NCI-H82 treated with DMSO at 0.1 percent for 48 hours (cell line): ENCODE measurements around the gene DAPK1.
A peak's percentile ranks its signal among the peaks of the same experiment; 100 is the strongest.

ENCODE experiments used
- DNase-seq: peaks from one replicate; lab custom pipeline; 2025; ENCODE audit not compliant: unreplicated experiment; lab: John Stamatoyannopoulos, UW

Gene DAPK1

GRCh38 chr9:87663556-87663955 lies 165.9 kb downstream of the DAPK1 start:
- DNase-seq = no peak

- no peak for DNase-seq
Measured at GRCh38 chr9:87664153-87665060, 166.7 kb downstream of the DAPK1 start.

GRCh38 chr9:87665505-87665904 lies 167.8 kb downstream of the DAPK1 start:
- DNase-seq = no peak

- DNase-seq = no peak
Measured at GRCh38 chr9:87667164-87667738, 169.6 kb downstream of the DAPK1 start.

- no peak for DNase-seq
Measured at GRCh38 chr9:87668222-87668621, 170.6 kb downstream of the DAPK1 start.

- DNase-seq = no peak
Measured at GRCh38 chr9:87668722-87669121, 171.1 kb downstream of the DAPK1 start.

GRCh38 chr9:87670572-87671264 lies 173.1 kb downstream of the DAPK1 start:
- DNase-seq = no peak

GRCh38 chr9:87671478-87671877 lies 173.8 kb downstream of the DAPK1 start:
- no peak for DNase-seq

GRCh38 chr9:87671925-87672324 lies 174.3 kb downstream of the DAPK1 start:
- DNase-seq = no peak

GRCh38 chr9:87672586-87672985 lies 174.9 kb downstream of the DAPK1 start:
- no peak for DNase-seq

- no peak for DNase-seq
Measured at GRCh38 chr9:87673446-87674120, 175.9 kb downstream of the DAPK1 start.

GRCh38 chr9:87674565-87675299 lies 177.1 kb downstream of the DAPK1 start:
- DNase-seq = no peak

- DNase-seq = no peak
Measured at GRCh38 chr9:87675906-87676515, 178.3 kb downstream of the DAPK1 start.

GRCh38 chr9:87676976-87677775 lies 179.5 kb downstream of the DAPK1 start:
- no peak for DNase-seq

- DNase-seq = no peak
Measured at GRCh38 chr9:87677776-87678587, 180.3 kb downstream of the DAPK1 start.

- DNase-seq = peak; percentile 39
Measured at GRCh38 chr9:87678650-87679355, 181.1 kb downstream of the DAPK1 start.

- no peak for DNase-seq
Measured at GRCh38 chr9:87681271-87682061, 183.8 kb downstream of the DAPK1 start.
